ENCODE measurements around the gene MS4A7.

The MS4A7 gene

GRCh38 chr11:60371386-60371785 is 6.9 kb upstream of the MS4A7 start:
- FAIRE-seq, result no peak

DNA sequence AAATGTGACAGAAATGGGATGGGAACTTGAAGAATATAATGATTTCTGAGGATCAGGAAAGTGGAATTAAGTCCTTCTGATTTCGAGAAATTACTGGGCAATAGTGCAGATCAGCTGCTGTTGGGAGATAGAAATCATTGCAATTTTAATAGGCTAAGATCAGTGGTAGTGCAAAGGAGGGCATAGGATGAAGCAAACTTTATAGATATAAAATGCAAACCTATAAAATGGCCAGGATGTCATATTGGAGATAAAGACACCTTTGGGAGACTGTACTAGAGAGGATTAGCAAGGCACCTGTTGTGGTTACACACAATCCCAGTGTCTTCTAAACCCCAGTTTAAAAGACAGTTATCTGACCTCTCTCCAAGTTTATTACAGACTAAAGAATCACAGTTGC is 6.5 kb upstream of the MS4A7 start:
- no peak for FAIRE-seq

DNA sequence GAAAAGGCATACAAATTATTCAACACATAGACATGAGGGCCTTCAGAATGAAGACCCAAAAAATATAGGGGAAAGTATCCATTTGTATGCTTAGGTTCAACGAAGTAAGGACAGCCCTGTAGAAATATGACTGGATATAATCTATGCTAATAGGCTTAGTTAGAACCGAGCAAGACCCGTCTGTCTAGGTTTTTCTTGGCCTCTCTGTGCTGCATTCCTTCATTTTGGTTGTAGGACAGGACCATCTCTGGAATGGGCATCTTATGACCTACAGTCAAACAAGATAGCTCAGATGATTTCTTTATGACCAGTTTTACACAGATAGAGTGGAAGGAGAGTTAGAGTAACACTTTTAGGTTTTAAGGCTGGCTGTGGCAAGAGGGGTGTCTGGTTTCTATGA is 5.6 kb upstream of the MS4A7 start:
- no peak for FAIRE-seq

DNA sequence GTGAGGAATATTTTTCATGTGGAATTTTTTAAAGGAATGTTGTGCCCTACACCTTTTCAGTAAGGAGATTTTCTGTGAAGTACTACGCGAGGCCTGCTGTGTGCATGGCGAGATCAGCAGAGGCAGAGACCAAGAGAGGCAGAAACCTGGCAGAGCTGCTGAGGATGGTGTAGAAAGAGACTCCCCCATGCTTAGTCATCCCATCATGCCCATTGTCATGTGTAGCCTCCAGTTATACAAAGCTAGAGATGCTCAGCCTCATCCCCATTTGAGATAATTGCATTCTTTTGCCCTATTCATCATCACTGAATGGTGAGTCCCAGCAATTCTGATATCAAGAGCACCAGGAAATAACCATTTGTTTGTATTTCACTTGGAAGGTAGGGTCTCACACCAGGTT is 3.0 kb upstream of the MS4A7 start:
- FAIRE-seq, result no peak

DNA sequence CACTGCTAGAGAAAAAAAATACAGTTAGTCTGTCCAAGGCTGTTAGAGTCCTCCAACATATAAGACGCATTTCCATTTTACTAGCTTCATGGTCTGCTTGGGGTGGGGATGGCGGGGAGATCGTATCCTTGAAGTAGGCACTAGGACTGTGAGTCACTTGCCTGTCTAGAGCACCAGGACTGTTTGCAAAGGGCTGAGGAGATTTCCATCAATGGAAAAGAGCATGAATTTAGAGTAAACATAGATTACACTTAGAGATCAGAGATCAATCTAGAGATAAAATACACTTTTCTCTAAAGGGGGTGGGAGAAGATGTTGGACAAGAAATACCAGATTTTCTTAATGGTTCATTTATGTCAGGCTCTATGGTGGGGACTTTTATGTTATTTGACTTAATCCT is 1.7 kb upstream of the MS4A7 start:
- FAIRE-seq, result no peak

DNA sequence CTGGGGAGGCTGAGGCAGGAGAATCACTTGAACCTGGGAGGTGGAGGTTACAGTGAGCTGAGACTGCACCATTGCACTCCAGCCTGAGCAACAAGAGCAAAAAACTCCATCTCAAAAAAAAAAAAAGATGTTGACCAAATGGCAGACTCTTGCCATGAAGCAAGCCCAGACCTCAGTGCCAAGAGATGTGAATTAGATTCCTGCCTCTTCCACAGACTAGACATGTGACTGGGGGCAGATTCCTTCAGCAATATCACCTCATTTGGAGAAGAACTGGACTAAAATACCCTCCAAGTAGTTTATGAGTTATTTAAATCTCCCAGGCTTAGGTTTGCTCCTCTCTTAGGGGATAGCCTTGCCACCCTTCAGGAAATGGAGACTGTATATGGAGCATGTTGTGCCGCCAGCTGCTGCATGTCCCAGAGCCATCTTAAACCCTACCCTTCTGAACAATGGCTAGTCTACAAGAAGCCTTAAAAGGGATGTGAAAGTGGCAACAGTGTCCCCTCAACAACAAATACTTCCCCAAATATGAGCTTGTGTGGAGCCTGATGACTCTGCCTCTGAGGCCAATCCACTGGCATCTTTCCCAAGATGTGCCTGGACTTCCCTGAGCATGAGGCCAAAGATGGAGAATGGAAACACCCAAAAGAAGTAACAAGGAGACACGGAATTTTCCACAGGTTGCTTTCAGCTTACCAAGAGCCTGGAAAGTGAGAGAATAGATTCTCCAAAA is 763 bp upstream of the MS4A7 start:
- FAIRE-seq, result no peak

- no peak for FAIRE-seq
Observed at GRCh38 chr11:60389279-60389910, 11.1 kb downstream of the MS4A7 start.

DNA sequence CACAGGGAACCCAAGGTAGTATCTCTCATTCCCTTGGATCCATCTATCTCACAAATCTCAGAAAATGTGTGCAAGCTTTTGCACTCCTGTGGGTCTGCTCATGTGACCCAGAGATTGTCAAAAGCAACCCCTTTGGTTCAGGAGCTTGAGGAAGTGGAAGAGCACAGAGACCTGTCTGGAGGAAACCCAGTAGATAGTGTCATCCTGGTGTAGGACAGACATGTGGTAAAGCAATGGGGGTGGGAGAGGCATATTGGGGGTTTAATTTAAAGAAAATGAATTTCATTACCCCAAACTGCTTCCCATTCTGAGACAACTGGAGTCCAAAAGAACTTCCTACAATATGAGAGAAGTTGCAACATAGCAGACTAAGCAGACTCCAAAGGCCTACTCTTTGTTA is 12.1 kb downstream of the MS4A7 start:
- no peak for FAIRE-seq

GRCh38 chr11:60392361-60392760 is 14.0 kb downstream of the MS4A7 start:
- FAIRE-seq, result no peak

GRCh38 chr11:60393016-60393415 is 14.7 kb downstream of the MS4A7 start:
- no peak for FAIRE-seq

DNA sequence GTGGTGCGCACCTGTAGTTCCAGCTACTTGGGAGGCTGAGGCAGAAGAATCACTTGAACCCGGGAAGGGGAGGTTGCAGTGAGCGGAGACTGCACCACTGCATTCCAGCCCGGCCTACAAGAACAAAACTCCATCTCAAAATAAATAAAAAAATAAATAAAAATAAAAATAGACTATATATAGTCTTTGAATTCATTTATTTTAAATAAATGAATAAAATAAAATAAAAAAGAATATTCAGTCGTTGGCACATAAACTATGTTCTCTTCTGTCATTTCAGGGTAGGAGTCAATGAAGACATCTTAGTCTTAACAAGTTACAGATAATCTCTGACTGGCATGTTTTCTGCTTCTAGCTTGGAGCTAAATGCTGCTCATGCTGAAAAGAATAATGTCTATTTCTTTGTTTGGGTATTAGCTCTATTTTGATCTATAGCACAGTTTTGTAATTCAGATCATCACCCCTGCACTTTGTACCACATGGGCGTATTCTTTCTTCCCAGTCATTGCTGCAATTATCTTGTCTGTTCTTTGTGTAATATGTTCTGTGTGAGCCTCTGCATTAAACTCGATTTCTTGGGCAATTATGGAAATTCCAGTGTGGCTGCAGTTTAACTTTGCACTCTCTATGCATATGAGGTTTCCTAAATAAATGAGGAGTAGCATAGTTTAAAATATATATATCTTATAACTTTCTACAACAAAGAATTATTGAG is 16.5 kb downstream of the MS4A7 start:
- FAIRE-seq, result no peak

DNA sequence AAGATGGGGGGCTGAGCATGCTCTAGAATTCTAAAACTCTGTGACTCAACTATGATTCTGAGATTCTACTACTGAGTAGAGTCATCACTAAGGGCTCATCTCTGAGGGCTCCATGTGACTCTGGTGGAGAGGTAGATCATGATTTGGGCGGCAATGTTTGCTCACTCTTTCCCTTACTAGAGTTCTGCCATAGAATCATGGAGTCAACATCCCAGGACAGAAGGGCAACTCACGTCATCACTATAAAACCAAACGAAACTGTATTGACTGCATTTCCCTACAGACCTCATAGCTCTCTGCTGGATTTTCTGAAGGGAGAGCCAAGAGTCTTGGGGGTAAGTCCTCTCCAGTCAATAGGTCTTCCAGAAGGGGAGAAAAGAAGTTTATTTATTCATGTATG is 18.1 kb downstream of the MS4A7 start, which contains the start of gene MS4A14:
Gene MS4A14 (plus strand): TSS at position 78 of the 400 bp plus-strand sequence. CDS start 120 bp downstream, at position 198.
- no peak for FAIRE-seq

GRCh38 chr11:60396799-60397198 is 18.5 kb downstream of the MS4A7 start:
- no peak for FAIRE-seq

DNA sequence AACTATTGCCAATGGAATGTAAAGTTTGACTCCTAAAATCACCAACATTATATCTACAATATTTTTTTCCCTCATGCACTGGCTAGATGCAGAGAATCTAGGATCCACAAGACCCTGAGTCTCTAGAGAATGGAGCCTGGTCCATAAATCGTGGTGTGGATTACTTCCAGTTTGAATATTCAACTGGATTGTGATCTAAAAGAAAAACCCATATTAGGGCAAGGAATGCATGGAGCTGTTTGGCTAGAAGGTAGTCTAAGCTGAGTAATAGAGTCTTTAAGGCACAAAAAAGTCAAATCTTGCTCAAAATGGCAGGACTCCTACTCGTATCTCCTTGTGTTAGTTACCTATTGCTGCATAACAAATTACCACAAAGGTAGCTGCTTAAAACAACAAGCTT is 41.7 kb downstream of the MS4A7 start:
- FAIRE-seq, result no peak

DNA sequence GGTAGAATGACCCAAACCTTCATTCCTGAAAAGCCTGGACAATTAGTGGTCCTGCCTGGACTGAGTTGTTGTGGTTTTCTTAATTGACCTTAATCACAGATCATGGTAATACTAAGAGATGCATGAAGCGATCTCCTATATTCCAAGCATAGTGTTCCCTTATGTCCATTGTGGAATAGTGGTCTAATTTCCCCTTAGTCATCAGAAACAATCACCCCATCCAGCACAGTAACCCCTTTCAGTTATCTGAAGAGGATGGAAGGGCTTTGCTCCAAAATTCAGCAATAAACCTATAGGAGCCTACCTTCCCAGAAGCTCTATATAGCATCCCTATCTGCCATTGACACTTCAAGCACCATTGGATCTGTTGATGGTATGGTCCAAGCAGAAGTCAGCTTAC is 44.3 kb downstream of the MS4A7 start:
- FAIRE-seq, result no peak

- no peak for FAIRE-seq
Observed at GRCh38 chr11:60428517-60428916, 50.2 kb downstream of the MS4A7 start.

GRCh38 chr11:60429272-60429671 is 50.9 kb downstream of the MS4A7 start, which contains the start of gene MS4A5:
TSS of gene MS4A5 (plus strand) at chr11:60429572. CDS start at chr11:60429675, 103 bp downstream.
- FAIRE-seq, result no peak

- FAIRE-seq, result no peak
Observed at GRCh38 chr11:60431251-60431650, 52.9 kb downstream of the MS4A7 start.

DNA sequence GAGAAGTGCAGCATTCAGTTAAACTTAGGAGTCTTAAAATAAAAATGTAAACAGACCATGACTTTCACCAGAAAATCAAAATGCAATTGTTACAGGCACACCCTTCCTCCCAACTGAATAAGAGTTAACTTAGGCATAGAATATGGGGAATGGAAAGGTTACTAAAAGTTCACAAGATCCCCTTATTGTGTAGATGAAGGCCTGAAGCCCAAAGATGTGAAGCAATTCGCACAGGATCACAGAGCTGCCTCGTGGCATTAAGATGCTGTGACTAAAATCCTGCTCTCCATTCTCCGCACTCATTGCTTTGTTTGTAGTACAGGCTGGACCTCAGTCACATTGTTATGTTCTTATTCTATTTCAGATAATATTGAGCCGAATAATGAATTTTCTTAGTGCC is 55.1 kb downstream of the MS4A7 start:
- FAIRE-seq, result no peak
